ENCODE results near the gene JAZF1.
A peak's percentile ranks its signal among the peaks of the same experiment; 100 is the strongest.

The JAZF1 gene

DNA sequence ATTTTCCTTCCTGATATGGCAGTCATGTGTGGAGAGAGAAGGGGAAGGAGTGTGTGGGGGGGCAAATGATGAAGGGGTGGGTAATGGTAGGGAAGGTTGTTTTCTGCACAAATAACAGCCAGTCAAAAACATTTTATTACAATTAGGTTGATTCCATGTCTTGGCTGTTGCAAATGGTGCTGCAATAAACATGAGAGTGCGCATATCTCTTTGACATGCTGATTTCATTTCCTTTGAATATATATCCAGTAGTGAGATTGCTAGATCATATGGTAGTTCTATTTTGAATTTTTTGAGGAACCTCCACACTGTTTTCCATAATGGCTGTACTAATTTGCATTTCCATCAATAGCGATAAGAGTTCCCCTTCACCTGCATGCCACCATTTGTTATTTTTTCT, 10.6 kb upstream of the JAZF1 start:
- DNase-seq = no peak

DNA sequence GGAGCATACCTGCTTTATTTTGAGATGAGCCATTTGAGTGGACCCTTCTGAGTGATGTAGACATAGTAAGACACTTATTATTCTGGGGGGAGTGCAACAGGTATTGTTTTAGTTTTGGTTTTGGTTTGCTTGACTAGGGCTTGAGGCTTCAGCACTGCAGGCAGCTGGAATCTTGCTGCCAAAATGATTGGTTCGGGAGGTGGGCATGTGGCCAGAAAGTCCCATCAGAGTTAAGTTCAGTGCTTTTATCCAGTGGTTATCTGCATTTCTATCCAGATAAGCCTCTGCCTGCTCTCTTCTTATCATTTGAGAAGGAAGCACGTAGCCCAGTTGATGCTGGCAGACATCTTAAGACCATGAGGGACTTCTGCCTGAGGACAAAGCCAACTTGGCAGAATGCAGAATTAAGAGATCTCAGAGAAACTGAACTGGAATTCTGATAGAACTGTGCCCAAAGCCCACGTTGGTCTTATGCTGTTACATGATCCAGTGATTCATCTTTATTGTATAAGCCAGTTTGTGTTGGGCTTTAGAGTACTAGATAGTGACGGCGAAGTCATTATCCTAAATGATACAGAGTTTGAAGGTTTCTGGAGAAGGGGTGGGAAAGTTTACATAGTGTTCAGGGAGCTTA, 9.6 kb upstream of the JAZF1 start:
- DNase-seq = no peak

DNA sequence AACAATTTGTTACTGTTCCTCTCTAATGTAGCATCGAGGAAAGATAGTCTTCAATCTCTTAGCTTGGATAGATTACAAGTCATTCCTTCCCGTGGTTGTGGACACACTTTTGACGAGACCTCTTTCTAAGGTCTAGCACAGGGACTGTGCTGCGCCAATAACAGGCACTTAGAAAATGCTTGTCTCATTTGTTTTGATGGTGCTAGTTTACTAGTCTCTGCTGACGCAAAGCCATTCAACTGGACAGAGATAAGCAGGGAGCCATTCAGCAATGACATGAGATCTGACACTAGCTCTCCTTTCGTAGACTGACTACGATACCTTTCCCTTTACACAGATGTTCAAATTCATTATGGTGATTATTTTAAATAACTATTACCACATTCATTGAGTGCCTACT, 6.4 kb upstream of the JAZF1 start:
- no peak for DNase-seq

DNA sequence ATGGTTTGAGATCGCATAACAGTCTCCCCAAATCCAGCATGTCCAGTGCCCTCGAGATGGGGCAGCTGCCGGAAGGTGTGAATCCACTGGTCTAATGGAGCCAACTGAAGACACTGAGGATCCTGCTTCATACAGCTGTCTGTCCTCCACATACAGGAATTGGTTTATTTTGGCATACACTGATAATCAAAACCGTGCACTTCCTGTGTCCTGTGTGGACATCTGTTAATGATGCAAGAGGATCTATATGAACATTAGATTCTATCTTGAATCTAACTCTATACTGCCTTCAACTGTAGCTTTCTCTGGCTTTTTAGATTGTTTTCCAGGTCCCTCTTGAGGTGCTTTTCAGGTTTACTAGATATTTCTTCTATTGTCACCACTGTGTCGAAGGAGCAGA, 3.0 kb upstream of the JAZF1 start:
- no peak for DNase-seq

DNA sequence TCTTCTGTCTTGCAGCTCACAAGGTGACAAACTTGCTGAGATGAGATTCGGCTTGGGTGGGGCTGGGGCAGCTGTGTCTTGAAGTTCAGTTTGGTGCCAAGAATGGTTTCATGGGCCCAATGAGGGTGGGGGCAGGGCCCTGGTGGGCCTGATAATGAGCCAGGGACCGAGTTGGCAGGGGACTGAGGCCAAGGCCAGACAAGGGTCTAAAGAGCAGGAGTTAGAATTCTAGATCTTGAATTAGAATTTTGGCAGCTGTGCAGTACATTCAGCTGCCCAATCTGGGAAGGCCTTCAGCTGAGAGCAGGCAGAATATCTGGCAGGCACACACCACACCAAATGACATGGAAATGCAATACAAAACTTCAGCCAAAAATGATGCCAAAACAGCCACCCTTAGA, 1.5 kb upstream of the JAZF1 start:
- no peak for DNase-seq

DNA sequence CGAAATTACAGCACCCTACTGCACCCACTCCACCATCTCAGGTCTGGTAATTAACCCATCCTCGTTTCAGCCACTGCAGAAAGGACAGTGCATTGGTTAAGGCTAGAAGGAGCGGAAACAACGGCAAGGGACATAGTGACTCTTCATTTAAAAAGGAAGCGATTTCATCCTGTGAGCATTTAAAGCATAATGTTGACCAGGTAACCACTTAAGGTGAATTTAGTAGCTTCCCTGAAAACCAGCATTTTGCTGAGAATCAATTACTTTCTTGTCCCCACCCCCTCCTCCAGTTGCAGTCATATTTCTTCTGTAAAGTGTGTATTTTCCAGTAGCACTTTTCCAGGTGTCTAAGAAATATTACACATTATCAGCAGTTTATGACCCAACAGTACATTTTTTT, 821 bp upstream of the JAZF1 start:
- DNase-seq = no peak

DNA sequence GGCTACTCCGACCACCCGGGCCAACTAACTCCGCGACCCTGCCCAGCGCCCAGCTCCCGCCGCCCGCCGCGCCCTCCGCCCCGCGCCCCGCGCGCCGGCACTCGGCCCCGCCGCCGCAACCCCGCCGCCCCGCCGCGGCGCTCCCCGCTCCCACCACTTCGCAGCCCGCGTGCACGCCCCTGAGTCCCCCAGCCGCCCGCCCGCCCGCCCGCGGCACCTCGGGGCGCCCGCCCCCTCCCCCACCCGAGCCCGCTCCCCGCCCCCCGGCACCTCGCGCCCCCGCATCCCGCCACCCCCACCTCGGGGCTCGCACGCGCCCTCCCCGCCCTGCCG, 598 bp downstream of the JAZF1 start:
- DNase-seq = no peak

DNA sequence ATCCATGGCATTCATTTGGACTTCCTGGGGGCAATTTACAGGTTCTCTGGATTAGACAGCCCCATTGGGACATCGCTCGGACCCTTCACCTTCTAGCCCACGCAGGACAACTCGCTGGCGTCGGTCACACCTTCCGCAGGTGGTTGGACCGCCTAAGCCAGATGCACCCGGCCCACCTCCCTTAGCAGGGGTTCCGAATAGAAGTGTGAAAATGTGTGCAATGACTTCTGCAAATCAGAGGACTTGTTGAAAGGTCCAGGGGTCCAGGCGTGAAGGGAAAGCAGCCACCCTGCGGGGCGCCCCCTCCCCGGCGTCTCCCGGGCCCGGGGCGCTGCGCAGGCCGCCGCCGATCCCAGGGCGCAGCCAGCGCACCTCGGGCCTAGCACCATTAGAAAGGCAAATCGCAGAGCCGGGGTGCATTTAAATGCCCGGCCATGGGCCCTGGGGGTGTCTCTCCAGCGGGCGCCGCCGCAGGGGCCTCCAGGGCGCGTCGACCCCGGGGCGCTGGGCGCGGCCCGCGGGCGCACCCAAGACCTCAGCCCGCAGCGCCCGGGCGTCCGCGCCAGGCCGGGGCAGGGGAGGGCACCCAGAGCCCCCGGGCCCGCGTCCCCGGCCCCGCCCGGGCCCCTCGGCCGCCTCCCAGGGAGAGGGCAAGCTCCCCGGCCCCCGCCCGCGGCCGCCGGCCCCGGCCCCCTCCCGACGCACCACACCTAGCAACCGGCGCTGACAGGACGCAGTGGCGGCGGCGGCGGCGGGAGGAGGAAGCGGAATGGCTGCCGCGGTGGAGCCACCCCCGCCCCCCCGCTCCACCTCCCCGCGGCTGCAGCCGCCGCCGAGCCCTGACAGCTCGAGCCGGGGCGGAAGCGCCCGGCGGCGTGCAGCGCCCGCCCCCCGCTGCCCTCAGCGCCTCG, 1.2 kb downstream of the JAZF1 start:
- peak; percentile 73 for DNase-seq

DNA sequence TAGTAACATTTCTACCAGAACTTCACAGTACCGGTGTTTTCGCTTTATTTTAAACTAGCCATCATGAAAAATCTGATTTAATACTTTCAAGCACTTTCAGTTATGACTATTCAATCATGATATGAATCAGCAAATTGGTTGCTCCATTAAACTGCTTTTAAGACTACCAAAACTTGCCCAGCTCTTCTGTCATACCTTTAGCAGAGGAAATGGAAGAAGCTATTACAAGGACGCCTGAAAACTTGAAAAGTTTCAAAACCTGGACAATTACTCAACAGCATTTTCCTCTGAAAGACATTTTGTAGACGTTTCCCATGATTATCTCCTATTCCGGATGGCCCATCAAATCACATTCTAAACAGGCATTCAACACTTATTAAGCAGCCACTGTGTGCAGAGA, 2.0 kb downstream of the JAZF1 start:
- DNase-seq = no peak

DNA sequence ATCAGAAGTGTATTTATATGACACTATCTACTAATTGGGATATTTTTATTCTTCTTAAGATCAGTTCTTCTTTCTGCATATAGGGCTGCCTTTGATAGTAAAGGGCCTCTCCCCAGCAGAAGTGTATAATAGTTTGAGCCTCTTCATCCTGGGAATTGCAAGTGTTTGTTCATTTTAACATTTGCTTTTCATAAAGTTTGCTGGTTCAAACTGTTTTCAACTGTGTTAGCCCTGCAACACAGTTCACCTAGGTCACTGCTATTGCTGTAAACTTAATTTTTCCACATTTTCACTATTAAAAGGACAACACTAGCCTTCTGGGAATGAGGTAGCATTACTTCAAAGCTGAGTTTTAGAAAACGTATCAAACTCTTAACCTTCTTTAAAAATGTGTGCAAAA, 2.8 kb downstream of the JAZF1 start:
- no peak for DNase-seq

DNA sequence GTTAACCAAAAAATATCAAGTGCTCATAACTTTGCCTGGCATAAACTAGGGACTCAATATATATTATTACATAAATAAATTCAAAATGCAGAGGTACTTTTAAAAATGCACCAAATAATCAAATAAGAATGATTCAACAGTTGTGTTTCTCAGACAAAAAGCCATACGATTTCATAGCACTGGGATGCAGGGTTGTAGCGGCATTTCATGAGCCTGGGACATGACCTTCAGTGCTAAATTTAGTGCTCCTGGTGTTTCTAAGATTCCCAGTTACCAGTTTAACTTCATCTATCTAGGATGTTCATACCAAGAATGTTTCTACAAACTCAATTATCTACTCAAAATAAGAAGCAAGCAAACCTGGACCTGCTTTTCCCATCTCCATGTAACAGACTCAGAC, 4.0 kb downstream of the JAZF1 start:
- no peak for DNase-seq

DNA sequence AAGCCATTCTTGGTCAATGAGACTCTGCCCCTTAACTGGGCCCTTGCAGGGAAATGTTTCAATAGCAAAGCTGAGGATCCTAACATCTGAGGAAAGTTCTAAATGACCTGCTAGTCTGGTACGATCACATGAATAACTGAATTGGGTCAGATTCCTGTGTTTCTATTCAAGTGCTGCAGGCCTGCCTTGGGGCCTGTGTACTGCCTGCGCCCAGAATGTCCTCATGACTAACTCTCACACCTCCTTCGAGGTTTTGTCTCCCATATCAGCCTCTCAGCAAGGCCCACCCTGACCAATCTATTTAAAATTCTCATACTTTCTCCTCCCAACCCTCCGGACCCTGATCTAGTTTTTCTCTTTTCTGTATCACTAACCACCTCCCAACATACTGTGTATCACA, 4.4 kb downstream of the JAZF1 start:
- DNase-seq = no peak

DNA sequence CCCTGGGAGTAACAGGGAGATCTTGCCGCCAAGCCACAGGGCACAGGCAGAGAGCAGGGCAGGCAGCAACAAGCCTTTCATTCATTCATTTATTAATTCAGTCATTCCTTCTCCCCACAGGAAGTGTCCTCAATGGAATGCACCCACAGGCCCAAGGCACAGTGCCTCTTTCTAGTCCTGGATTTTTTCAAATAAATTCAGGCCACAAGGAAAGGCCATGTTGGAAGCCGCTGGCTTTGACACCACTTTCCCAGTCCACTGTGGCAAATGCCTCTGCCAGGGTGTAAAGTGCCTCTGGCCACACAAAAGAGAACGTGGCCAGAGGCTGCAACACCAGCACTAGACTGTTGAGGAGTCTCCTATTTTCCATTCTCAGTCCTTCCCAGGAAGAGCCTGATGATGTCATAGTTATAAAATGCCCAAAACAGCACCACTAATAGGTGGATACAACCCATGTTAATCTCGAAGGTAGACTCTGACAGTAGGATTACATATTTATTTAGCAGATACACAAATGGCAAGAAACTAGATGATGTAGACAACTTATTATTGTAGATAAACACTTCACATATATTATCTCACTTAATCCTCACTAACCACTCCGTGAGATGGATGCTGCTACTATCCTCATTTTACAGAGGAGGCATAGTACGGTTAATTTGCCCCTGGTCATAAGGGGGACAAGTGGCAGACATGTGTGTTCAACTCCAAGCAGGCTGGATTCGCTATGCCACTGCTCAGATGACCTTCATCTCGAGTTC, 5.5 kb downstream of the JAZF1 start:
- no peak for DNase-seq

DNA sequence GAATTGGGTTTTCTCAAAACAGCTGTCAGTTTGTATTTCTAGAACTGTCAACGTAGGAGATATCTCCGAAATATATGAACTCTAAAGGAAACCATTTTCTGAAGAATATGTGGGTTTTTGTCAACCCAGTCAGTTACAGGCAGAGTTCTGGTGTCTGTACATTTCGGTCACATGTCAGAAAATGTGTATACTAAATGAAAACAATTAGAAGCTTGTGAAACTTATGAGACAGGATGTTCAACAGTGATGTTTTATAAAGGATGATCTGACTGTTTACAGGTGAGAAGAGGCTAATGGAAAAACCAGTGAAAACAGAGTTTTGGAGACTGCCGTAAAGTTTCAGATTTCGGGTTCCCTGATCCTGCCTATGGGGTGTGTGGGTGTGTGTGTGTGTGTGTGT, 6.2 kb downstream of the JAZF1 start:
- DNase-seq = no peak

DNA sequence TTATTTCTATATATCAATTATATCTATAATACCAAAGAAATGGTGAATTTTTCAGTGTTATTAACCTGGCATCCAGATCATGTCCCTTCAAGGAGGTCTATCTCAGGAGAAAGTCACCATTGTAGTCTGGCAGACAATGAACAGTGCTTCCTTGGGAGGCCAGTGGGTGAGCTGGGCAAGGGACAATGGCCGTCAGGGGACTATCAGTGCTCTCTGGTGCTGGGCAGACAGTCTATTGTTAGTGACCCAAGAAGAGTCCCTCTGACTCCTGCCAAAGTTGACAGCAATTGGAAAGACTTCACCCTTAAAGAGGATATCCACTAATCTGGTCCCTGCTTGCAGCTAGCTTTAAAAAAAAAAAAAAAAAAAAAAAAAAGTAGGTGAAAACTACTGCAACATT, 7.1 kb downstream of the JAZF1 start:
- DNase-seq = no peak

DNA sequence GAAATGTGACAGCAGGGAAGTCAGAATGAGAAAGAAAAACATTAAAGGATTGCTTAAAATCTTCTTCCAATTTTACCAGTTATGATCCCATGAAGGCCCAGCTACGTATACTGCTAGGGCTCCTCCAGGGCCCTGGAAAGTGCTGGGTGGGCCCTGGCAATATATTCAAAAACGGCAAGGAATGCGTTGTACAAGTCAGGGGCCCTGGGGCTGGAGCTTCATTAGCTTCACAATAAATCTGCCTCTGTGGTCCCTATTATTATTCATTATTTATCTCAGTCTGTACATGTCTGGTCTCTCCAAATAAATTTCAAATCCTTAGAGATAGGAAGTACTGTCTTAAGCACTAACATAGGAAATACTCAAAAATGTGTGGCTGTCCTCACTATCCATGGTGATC, 7.6 kb downstream of the JAZF1 start:
- no peak for DNase-seq

DNA sequence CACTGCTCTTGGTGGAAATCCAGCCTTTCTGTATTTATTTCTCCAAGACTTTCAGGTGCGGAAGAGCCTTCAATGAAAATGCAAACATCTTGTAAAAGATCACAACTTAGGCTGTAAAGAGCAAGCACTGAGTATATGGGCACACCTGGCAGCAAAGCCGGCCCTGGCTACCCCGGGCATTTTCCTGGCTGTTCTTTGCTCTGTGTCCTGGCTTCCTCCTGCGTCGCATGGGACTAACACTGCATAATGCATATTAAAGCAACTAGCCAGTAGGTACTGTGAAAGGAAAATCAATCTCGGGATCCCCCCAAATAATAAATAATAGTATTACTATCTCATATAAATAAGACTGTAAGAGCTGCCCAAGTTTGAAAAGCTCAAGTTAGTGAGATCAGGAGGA, 9.9 kb downstream of the JAZF1 start:
- no peak for DNase-seq

DNA sequence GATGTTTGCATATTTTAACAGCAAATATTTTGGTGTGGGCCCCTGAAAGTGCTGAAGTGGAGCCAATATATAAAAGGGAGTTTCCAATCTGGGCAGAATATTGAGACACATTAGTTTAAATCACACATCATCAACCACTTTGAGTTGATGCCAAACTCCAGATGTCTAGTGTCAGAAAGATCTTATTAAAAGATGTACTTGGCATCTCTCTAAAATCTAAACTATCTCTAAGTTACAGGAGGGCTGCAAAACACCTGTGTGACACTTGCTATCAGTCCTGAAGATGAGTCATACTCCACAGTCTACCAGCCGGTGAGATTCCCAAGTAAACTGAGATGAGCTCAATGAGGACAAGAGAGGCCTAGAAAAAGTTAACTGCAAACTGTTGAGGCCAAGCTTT, 11.4 kb downstream of the JAZF1 start:
- DNase-seq = no peak

DNA sequence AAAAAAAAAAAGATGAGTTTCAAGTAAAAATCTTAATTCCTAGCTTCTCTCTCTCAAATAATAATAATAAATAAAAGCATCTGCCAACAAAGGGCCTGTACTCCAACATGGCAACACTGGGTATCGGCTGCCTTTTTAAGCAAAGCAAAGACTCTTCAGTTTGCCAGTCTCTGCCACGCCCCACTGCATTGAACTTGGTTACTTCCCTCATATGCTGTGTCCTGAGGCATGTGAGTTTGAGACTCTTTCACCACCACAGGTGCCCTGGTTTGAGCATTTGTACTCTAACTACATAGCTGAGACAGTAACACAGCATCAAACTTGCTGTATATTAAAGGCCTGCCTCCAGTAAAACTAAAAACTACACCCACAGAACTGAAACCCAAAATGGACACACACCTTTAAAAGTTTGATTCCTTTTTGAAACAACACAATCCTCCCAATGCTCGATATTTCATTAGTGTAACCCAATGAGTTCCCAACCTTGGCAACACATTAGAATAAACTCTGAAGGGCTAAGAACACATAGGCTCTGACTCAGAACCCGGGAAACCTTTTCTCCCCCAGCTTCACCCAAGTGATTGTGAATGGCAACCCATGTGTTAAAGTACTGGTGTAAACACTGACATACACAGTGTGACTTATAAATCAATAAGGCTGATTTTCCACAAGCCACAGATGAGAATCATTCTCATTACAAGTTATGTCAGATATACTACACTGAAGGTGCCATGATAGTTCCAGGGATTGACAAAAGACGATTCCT, 12.0 kb downstream of the JAZF1 start:
- no peak for DNase-seq

DNA sequence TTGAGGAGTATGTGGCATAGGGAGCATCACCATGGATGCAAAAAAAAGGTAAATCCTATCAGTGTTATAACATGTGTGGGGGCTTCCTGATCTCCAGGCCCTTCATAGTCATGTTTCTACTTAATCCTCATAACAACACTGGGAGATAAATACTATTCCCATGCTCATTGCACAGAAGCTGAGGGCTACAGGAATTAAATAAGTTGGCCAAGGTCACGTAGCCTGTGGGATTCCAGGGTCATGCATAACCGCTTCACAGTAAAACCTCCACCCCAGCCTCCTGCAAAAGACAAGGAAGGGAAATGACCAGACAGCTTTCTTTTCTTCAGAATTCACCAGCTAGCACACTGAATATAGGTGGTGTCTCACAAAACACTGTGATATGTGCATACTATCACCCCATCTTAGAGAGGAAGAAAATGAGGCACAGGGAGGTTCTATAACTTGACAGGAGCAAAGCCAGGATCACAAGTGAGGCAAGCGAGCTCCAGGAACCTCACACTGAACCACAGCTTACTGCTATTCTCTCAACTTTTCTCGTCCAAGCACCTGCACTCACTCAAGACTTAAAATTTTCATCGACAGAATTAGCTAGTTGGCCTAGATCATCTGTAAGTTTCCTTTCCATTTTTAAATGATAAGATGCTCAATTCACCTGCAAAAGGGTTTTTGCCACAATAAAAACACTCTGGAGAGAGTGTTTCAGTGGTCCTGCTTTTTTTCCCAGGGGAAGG, 13.4 kb downstream of the JAZF1 start:
- DNase-seq = no peak

DNA sequence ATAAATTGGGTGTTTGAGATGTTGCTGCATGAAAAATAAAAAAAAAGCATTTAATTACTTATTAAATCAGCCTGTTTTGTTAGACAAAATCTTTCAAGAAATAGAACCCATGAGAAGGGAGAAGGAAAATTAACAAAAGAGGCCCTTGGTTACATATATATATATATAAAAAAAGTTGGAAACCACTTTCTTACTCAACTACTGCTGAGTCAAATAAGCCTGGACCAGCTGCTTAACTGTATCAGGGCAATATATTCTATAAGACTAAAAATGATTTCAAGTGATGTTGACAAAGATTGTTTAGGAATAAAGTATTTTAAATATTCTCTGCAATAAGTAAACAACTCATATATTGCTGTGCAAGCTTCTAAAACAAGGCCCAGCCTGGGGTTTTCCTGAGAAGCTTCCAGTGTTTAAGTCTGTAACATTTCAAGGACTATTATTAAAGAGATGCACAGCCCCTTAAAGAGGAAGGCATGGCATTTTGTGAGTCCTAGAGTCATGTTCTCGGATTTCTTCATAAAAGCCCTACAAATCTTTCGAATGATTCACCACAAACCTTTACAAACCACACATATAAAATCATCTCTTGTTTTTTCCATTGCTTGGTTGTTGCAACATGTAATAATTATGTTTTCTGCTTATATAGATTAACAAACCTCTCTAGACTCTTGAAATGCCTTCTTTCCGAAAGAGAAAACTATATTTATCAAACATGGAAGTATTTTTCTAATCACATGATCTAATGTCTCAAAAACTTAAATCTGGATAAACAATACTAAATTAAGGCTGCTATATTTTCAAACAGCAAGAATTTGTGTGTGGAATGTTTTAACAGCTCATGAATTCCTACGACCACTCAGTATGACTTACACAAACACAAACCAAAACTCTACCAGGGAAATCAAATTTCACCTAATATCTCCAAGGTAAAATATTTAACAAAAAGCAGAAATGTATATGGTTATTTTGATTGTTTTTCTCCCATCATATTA, 14.3 kb downstream of the JAZF1 start:
- no peak for DNase-seq
